Measurements from ENCODE around the gene ZC3H18. TPM values are rescaled to one million over a fixed set of nuclear protein-coding genes. Genes with fewer than 3 reads are reported as not detected.

ZC3H18 gene
- total and polyA plus RNA-seq, 2 experiments from 2014 or later = 30.0 to 40.7 TPM

DNA sequence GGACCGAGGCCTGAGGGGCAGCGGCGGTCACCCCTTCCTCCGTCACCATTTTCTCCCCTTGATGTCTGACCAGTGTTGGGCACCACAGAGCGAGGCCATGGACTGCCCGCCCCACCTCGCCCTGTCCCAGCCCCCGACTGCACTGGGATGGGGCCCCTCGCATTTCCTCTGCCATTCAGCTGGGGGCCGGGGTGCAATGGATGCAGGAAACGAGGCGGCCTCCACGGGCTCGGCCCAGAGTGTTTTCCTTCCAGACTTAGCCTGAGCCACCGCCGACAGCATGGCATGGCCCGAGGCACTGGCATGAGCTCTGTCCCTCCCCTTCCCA lies 44.6 kb upstream of the ZC3H18 start:
- peaks cover 19% of the 10 kb centered on the region for H3K27me3 Mint-ChIP-seq (ENCODE audit: insufficient read depth, low read depth, poor library complexity)
- TF ChIP-seq, protein P1, sequence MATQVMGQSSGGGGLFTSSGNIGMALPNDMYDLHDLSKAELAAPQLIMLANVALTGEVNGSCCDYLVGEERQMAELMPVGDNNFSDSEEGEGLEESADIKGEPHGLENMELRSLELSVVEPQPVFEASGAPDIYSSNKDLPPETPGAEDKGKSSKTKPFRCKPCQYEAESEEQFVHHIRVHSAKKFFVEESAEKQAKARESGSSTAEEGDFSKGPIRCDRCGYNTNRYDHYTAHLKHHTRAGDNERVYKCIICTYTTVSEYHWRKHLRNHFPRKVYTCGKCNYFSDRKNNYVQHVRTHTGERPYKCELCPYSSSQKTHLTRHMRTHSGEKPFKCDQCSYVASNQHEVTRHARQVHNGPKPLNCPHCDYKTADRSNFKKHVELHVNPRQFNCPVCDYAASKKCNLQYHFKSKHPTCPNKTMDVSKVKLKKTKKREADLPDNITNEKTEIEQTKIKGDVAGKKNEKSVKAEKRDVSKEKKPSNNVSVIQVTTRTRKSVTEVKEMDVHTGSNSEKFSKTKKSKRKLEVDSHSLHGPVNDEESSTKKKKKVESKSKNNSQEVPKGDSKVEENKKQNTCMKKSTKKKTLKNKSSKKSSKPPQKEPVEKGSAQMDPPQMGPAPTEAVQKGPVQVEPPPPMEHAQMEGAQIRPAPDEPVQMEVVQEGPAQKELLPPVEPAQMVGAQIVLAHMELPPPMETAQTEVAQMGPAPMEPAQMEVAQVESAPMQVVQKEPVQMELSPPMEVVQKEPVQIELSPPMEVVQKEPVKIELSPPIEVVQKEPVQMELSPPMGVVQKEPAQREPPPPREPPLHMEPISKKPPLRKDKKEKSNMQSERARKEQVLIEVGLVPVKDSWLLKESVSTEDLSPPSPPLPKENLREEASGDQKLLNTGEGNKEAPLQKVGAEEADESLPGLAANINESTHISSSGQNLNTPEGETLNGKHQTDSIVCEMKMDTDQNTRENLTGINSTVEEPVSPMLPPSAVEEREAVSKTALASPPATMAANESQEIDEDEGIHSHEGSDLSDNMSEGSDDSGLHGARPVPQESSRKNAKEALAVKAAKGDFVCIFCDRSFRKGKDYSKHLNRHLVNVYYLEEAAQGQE (IDR thresholded peaks at IDR 0.05; ENCODE audit: unreplicated experiment) = no peak
- TF ChIP-seq, protein P2, sequence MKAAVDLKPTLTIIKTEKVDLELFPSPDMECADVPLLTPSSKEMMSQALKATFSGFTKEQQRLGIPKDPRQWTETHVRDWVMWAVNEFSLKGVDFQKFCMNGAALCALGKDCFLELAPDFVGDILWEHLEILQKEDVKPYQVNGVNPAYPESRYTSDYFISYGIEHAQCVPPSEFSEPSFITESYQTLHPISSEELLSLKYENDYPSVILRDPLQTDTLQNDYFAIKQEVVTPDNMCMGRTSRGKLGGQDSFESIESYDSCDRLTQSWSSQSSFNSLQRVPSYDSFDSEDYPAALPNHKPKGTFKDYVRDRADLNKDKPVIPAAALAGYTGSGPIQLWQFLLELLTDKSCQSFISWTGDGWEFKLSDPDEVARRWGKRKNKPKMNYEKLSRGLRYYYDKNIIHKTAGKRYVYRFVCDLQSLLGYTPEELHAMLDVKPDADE (IDR thresholded peaks at IDR 0.05) = no peak

DNA sequence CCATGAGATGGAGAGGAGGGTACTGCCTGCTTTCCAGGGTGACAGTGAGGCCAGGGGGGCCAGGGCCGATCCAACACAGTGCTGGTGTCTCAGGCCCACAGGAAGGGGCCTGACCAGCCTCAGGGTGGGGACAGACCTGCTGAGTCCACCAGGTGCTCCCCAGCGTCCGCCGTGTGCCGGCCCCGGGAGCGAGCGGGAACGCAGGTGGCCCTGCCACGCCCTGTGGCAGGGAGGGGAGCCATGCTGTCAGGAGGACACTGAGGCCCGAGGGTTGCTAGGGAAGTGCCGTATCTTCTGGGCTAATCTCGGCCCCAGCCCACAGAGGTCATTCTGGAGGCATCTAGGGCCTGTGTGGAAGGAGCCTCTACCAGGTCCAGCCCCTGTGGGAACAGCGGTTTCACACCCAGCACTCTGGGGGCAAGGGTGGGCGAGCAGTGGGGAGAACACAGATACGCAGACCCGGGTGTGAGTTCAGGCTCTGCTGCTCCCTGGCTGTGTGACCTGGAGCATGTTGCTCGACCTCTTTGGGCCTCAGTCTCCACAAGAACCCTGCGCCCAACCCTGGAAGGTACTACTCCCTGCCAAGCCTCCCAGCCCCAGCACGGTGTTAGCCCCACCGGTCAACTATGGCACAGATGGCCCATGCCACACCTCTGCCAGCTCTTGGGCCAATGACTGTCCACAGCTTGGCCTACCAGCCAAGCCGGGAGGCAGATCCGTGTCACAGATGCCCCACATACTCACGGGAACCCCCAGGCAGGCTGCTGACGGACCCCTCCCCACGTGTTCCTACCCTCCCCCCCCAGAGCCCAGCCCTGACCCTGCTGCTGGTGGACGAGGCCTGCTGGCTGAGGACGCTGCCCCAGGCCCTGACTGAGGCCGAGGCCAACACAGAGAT lies 43.9 kb upstream of the ZC3H18 start:
- Histone ChIP-seq H3K27ac (ENCODE audit: low read depth) (no peak overlapping the region), H4K20me1 (replicated peaks; ENCODE audit: insufficient read depth) (no peaks in the 10 kb centered on the region)

More for the DNA sequence above, 44.6 kb upstream of the ZC3H18 start:
- Histone ChIP-seq H4K20me1 (replicated peaks; ENCODE audit: insufficient read depth) (no peaks in the 10 kb centered on the region), H3K4me2 (no peak overlapping the region), H3K36me3 (ENCODE audit: insufficient read depth) (no peaks in the 10 kb centered on the region), H2AFZ (no peak overlapping the region), H3K27me3 (ENCODE audit: insufficient read depth) (no peaks in the 10 kb centered on the region), H3K4me3 (no peak overlapping the region), H3K4me1 (ENCODE audit: insufficient read depth) (peaks cover 7% of the 10 kb centered on the region; the same call in 1 of the 2 replicates), H3K79me2 (replicated peaks; ENCODE audit: insufficient read depth) (no peaks in the 10 kb centered on the region), H3K27ac (ENCODE audit: low read depth) (no peak overlapping the region), H3K9me2 (ENCODE audit: insufficient read depth) (no peaks in the 10 kb centered on the region), H3F3A (replicated peaks; ENCODE audit: low read depth) (no peaks in the 10 kb centered on the region)
- peaks cover 6% of the 10 kb centered on the region; the same call in 1 of the 3 replicates for H3K4me1 Mint-ChIP-seq
- peaks cover 9% of the 10 kb centered on the region; the same call in 1 of the 3 replicates for H3K36me3 Mint-ChIP-seq (ENCODE audit: low read depth)
- ATAC-seq = no peak
- H3K9me3 Mint-ChIP-seq = no peaks in the 10 kb centered on the region
- DNase-seq (ENCODE audit: low spot score) = no peak
- H3K4me3 Mint-ChIP-seq = no peak overlapping the region; the same call in 2 of the 3 replicates
- no peak overlapping the region for H3K27ac Mint-ChIP-seq

More for the DNA sequence above, 43.9 kb upstream of the ZC3H18 start:
- Histone ChIP-seq H3K4me3 (no peak overlapping the region), H3K36me3 (ENCODE audit: insufficient read depth) (no peaks in the 10 kb centered on the region), H3K4me2 (no peak overlapping the region), H3K27me3 (ENCODE audit: insufficient read depth) (no peaks in the 10 kb centered on the region), H3K9me2 (ENCODE audit: insufficient read depth) (no peaks in the 10 kb centered on the region), H3F3A (replicated peaks; ENCODE audit: low read depth) (no peaks in the 10 kb centered on the region), H3K4me1 (ENCODE audit: insufficient read depth) (peaks cover 7% of the 10 kb centered on the region; the same call in 1 of the 2 replicates), H3K79me2 (replicated peaks; ENCODE audit: insufficient read depth) (no peaks in the 10 kb centered on the region), H2AFZ (no peak overlapping the region)
- DNase-seq (ENCODE audit: low spot score) = no peak
- TF ChIP-seq CREB1 (CRISPR knock-in tag; IDR thresholded peaks at IDR 0.05; ENCODE audit: low read depth) (no peak), POLR2AphosphoS5 (IDR thresholded peaks at IDR 0.05; ENCODE audit: low read depth) (no peak), EZH2phosphoT487 (IDR thresholded peaks at IDR 0.05; ENCODE audit: unreplicated experiment) (no peak)
- TF ChIP-seq, protein P1 (IDR thresholded peaks at IDR 0.05; ENCODE audit: unreplicated experiment) = no peak
- Mint-ChIP-seq H3K4me1 (peaks cover 6% of the 10 kb centered on the region; the same call in 1 of the 3 replicates), H3K27ac (no peak overlapping the region), H3K9me3 (no peaks in the 10 kb centered on the region), H3K27me3 (ENCODE audit: insufficient read depth, low read depth, poor library complexity) (peaks cover 17% of the 10 kb centered on the region), H3K4me3 (no peak overlapping the region), H3K36me3 (ENCODE audit: low read depth) (peaks cover 9% of the 10 kb centered on the region; the same call in 1 of the 3 replicates)
- ATAC-seq = no peak
